NCI-H2081 treated with DMSO at 0.1 percent for 48 hours (cell line): ENCODE results near the gene HNRNPAB.
"Not testable (repeated sequence)": the region's sequence is repeated elsewhere in the genome, so short reads cannot be mapped to it uniquely, and the experiment has no call there.

Source experiments
- DNase-seq: peaks from one replicate; lab custom pipeline; 2025; lab: John Stamatoyannopoulos, UW

HNRNPAB gene

DNA sequence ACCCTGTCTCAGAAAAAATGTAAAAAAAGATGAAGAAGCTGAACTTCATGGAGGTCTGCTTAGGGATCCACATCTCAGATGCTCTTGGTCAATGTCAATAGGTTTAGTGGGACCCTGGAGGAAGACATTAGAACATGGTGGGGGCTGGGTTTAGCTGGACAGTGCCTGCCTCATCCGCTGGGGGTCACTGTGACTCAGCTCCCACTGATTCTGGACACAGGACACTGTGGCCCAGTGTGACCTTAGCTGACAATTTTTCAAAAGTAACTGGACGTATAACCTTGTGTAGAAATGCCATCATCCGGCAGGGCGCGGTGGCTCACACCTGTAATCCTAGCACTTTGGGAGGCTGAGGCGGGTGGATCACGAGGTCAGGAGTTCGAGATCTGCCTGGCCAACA lies 7.3 kb upstream of the HNRNPAB start:
- no peak for DNase-seq

DNA sequence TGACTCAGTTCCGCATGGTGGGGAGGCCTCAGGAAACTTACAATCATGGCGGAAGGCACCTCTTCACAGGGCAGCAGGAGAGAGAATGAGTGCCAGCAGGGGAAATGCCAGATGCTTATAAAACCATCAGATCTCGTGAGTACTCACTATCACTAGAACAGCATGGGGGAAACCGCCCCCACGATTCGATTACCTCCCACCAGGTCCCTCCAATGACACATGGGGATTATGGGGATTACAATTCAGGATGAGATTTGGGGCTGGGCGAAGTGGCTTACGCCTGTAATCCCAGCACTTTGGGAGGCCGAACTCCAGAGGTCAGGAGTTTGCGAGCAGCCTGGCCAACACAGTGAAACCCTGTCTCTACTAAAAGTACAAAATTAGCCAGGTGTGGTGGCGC lies 6.2 kb upstream of the HNRNPAB start:
- not testable (repeated sequence) for DNase-seq

DNA sequence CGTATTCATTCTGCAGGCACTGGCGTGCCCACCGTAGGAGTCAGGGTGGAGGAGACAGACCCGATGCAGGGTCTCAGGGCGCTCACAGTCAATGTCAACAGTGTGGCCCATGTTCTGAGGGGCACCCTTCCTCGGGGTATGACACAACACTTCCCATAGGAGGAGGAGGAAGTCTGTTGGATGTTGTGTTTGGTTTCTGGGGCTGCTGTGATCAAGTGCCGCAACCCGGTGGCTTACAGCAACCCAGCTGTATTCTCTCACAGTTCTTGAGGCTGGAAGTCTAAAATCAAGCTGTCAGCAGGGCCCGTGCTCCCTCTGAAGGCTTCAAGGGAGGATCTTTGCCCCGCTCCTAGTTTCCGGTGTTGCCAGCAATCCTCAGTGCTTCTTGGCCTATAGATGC lies 5.6 kb upstream of the HNRNPAB start:
- DNase-seq: no peak

DNA sequence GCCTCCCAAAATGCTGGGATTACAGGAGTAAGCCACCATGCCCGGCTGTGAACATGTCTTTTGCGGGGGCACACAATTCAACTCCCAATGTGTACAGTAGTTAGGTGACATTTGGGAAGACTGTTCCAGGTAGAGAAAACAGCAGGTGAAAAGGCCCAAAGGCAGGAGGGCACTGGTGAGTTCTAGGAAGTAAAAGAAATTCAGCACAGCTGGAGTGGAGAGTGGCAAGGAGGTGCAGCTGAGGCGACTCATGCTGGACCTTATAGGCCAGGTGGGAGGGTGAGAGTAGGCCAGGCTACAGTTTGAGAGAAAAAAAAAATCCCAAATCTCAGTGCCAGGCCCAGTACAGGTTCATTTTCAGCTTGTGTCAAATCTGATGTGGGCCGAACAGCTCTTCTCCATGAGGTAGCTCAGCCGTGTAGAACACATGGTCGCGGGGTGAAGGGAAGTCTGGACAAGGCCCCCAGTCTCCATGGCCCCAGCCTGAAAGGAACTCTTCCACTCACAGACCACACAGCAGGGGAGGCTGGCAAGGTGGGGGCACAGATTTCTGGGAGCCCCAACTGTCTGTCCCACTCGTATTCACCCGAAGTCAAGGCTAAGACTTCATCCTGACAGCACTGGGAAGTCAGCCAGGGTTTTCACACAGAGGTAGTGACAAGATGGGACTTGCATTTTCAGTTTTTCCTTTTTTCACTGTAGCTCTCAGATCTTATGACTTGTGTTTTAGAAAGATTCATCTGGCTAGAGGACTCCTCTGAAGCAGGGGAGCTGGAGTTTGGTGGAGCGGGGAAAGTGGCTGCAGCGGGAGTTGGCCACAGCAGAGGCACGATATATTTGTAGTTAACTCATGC lies 4.5 kb upstream of the HNRNPAB start:
- no peak for DNase-seq

DNA sequence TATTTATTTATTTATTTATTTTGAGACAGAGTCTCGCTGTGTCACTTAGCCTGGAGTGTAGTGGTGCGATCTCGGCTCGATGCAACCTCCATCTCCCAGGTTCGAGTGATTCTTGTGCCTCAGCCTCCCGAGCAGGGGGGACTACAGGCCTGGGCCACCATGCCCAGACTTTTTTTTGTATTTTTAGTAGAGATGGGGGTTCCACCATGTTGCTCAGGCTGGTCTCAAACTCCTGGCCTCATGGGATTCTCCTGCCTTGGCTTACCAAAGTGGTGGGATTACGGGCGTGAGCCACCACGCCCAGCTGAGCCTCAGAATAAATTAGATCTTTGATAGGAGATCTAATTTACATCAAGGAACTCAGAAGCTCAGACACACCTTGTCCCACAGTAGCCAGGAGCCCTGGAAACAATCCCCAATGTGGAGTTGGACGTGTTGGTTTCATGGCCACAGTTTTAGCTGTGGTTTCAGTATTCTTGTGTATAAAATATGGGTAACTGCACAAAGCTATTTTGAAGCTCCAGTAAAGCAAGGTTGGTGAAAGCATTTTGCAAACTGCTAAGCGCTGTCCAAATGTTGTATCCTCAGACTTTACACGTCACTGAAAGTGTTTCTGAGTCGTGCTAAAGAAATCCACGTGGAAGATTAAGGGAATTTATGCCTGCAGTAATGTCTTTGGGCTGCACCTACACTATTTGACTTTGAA lies 3.0 kb upstream of the HNRNPAB start:
- no peak for DNase-seq

DNA sequence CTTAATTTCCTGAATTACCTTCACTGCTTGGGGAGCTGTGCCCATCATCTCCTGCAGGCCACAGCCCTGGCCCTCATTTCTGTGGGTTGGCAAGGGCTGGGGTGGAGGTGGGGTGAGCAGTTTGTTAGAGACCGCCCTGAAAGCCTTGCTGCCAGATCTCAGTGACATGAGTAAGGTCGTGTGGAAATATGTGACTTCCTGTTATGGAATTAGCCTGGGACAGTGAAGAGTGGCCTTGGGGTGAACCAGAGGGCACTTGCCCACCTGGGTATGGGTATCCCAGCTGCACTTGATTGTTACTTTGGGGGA lies 2.5 kb upstream of the HNRNPAB start:
- DNase-seq: no peak

DNA sequence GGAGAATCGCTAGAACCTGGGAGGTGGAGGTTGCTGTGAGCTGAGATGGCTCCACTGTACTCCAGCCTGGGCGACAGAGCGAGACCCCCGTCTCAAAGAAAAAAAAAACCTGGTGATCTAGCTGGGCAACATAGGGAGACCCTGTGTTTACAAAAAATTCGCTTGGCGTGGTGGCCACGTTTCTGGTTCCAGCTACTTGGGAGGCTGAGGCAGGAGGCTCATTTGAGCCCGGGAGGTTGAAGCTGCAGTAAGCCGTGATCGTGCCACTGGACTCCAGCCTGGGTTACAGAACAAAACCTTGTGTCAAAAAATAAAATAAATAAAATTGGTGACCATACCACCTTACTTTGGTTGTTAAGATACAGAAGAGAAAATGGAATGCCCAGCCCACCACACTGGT lies 1.8 kb upstream of the HNRNPAB start:
- no peak for DNase-seq

DNA sequence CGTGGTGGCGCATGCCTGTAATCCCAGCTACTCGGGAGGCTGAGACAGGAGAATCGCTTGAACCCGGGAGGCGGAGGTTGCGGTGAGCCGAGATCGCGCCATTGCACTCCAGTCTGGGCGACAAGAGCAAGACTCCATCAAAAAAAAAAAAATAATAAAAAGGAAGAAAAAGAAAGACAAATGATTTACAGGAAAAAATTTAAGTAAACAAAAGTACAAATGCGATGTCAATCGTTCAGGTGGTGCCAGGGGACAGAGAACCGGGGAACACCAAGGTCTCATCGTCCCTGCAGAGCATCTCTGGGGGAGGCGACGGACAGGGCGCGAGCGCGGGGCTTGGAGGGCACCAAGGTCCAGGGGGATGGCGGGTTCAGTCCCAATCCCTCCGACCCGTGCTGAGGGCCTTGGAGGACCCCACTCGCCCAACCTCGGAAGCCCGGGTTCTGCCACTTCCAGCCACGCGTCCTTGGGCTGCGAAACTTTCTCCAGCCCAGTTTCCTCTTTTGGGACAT lies 607 bp upstream of the HNRNPAB start:
- no peak for DNase-seq

DNA sequence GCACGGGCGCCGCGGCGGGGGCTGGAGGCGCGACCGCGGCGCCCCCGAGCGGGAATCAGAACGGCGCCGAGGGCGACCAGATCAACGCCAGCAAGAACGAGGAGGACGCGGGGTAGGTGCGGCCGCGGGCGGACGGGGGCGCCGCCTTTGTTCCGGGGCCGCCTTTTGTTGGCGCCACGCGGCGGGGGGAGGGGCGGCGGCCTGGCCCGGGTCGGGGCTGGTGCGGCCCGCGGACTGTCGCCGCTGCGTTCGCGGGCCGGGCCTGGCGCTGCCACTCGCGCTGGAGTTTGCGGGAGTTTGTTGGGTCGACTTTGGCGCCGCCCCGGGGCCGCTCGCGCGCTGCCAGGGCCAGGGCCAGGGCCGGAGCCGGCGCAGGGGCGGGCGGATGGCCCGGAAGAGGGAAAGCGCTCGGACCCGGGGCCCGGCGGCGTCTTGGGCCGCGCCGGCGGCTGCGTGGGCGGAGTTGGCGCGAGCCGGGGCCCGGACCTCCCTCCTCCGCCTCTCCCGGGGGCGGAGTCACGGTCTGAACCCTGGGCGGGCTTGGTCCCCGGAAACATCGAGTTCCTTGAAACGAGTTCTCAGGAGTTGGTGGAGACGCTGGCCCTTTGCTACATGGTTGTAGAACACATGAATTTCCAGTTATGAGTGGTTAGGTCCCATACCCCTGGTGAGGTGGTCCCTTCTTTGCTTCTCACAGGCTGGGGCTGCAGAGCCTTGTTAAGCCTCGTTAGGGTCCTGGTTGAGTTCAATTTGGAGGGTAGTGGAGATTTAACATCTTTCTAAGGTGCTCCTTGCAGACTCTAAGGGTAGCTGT lies 809 bp downstream of the HNRNPAB start:
- no peak for DNase-seq

DNA sequence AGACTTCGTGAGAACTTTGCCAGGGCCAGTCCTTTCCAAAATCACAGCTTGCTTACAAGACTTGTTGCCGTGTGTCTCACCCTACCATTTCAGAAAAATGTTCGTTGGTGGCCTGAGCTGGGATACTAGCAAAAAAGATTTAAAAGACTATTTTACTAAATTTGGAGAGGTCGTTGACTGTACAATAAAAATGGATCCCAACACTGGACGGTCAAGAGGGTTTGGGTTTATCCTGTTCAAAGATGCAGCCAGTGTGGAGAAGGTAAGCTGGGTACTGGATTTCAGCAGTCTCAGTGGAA lies 1.4 kb downstream of the HNRNPAB start:
- DNase-seq: no peak

DNA sequence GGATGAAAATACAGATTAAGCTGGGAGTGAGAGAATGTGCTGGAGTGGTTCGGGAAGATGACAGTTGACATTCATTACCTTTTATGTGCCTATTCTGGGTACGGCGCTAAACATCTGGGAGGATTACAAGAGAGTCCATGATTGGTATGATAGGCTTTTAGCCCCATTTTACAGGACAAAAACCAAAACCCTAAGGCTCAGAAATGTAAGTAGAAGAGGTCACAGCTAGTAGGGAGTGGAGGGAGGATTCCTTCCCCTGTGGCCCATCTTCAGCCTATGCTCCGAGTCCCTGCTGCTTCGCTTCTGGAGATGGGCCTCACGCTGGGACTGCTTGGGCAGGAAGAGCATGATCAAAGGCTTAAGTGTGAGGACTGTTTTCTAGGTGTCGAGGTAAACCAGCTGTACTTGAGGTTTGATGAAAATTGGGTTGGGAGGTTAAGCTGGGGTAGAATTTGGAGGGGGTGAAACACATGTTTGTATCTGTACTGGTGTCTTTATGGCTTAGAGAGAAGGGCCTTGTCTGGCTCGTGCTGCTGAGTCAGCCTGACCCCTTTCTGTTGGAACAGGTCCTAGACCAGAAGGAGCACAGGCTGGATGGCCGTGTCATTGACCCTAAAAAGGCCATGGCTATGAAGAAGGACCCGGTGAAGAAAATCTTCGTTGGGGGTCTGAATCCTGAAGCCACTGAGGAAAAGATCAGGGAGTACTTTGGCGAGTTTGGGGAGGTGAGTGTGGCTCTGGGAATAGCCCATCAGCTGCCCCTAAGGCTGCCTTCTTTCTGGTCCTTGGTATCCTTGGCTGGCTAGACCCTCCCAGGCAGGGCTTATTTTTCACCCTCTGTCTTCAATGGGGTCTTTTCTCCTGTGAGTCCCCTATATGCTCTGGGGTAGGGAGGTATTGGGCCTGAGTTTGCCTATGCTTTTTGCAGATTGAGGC lies 2.1 kb downstream of the HNRNPAB start:
- no peak for DNase-seq

DNA sequence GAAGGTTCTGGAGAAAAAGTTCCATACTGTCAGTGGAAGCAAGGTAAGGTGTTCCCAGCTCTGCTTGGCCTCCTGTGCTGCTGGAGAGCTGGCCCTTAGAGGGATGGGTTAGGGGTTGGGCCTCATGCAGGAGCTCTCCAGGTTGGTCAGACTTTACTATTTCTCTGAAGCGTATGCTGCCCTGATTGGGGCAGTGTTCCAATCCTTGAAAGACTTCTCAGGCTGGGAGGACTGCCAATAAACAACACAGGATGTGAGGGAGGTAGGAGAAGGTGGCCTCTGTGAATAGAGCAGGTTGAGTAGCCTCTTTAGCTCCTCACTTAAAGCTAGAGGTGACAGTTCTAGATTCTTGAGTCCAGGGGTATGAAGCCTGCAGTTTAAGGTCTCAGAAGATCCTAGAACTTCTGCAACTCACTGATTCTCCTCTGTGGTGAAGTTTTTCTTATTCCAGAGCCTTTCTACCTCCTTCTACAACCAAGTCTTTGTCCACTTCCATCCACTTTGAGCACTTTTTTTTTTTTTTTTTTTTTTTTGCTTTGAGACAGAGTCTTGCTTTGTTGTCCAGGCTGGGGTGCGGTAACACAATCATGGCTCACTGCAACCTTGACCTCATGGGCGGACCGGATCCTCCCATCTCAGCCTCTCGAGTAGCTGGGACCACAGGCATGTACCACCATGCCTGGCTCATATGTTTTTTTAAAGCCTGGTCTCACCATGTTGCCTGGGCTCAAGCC lies 3.0 kb downstream of the HNRNPAB start:
- DNase-seq: no peak

DNA sequence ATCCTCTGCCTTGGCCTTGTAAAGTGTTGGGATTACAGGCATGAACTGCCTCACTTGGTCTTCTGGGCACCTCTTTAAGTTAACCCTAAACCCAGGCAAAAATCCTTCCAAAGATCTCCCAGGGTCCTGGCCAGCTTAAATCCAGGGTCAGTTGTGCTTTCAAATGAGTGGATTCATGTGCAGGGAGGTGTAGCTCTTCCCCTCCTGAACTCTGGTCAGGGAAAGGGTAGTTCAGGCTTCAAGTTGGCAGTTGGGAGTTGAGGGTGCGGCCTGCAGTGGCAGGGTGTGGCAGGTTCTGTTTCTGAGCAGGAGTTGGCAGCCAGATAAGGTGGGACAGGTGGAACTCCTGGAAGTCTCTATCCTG lies 3.6 kb downstream of the HNRNPAB start:
- DNase-seq: no peak

DNA sequence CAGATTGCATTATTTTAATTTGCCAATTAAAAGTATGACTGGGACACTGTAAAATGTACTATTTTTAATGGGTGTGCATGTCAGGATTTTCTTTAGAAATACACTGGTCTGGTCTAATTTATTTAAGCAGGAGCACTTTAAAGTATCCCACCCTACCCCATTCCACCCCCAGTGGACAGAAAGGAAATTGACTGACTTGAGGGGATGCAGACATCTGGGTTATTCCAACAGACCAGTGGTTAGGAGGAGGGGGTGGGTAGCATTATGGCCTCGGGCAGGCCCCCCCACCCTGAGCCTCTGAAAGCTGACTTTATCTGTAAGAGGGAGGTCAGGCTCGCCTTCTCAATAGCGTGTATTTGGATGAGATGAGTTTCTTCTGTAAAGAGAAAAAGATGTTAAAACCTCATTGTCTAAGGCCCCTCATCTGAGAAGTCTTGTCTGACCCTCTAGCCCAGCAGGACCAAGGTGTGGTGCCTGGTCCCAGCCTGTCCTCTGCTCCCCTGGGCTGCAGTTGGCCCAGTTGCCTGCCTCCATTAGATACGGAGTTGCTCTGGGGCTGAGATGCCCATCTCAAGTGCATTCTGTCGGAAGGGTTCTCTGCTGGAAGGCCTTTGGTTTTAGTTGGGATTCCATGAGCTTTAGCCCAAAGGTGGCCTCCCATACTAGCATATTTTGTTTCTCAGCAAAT lies 4.4 kb downstream of the HNRNPAB start:
- DNase-seq: no peak

DNA sequence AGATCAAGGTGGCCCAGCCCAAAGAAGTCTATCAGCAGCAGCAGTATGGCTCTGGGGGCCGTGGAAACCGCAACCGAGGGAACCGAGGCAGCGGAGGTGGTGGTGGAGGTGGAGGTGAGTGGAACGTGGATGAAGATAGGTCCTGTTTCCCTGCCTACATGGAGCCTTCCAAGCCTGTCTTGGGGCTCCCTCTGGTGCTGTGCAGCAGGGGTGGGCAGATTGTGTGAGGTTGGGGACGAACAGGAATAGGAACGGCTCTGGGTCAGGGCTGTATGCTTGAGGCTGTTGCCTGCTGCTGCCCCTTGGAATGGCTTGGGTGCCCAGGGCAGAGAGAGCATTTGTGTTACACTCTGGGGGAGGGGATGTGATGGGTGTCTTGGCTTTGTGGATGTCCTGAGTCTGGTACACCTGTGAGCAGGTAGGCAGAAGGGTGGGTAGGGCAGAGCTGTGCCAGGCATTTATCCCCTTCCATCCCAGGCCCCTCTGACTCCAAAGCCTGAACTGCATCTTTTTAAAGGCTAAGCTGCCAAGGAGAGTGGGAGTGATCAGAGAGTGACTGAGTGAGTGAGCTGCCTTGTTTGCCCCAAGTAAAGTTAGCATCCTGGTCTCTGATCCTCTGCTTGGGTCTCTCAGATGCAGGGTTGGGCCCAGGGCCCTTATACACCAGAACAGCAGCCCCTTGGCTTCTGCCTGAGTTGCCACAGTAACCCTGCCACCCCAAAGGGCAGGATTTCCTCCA lies 5.2 kb downstream of the HNRNPAB start:
- DNase-seq: no peak

DNA sequence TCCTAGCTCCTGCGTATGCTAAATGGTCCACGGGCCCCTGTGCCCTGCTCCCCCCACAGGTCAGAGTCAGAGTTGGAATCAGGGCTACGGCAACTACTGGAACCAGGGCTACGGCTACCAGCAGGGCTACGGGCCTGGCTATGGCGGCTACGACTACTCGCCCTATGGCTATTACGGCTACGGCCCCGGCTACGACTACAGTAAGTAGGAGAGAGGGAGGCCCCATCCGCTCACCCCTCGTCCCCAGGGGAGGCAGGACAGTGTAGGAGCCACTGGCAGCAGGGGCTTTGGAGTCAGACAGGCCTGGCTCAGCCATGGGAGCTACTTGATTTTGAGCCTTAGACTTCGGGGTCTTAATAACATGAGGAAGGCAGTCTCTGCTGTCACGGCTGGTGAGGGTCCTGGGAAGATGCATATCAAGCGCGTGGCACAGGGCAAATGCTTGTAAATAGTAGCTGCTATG lies 5.8 kb downstream of the HNRNPAB start:
- no peak for DNase-seq

DNA sequence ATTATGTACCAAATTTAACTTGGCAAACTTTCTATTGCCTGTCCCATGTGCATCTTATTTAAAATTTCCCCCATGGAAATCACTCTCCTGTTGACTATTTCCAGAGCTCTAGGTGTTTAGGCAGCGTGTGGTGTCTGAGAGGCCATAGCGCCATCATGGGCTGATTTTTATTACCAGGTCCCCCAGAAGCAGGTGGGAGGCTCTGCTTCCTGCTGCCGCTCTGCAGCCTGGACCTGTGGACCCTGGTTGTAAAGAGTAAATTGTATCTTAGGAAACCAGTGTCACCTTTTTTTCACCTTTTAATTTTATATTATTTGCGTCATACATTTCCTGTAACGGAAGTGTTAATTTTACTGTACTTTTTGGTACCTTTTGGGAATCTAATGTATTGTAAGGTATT lies 6.4 kb downstream of the HNRNPAB start:
- DNase-seq: no peak

DNA sequence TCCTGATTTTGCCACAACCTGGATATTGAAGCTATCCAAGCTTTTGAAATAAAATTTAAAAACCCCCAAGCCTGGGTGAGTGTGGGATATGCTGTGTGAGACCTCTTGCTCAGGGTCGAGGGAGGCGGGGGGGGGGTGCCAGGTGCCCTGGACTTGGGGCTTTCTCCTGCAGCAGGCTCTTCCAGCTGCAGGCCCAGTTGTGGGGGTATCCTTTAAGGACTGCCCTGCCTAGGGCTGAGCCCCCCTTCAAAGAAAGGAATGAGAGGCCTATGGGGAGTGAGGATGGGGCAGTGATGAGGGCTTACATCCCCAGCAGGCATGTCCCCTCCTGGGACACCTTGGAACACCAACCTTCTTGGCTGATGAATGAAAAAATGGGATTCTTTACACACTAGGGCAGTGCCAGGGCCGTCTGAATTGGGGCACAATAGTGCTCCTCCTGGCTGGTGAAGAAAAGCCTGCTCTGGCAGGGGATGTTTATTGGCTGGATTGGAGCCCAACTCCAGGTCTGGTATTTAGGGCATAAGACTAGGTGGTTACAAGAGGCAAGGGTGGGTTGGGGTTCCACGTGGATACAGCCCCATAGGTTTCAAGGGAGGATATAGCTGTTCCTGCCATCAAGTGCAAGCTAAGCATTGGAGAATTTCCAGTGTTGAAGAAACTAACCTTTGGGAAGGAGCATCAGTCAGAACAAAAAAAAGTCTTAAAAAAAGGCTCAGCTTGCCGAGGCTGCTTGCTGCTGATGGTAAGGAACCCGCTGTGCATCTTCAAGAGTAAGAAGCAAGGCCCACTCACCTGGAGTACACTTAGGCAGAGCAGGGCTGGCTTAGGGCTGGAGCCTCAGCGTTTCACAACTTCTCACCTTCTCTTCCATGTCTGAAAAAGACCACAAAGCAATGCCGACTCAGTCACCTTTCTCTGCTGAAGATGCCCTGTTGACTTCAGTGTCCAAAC lies 7.0 kb downstream of the HNRNPAB start:
- DNase-seq: no peak
